GM18511 (cell line): ENCODE data around the gene ZNF816.
"Not testable (repeated sequence)": the region's sequence is repeated elsewhere in the genome, so short reads cannot be mapped to it uniquely, and the experiment has no call there.

Source experiments
- ATAC-seq: cut with Tn5 transposase; IDR thresholded peaks from one replicate; pipeline ENCODE4 v1.9.1; 2021; ENCODE audit warnings: mild to moderate bottlenecking, moderate library complexity; ENCODE audit not compliant: unreplicated experiment

ZNF816 gene

DNA sequence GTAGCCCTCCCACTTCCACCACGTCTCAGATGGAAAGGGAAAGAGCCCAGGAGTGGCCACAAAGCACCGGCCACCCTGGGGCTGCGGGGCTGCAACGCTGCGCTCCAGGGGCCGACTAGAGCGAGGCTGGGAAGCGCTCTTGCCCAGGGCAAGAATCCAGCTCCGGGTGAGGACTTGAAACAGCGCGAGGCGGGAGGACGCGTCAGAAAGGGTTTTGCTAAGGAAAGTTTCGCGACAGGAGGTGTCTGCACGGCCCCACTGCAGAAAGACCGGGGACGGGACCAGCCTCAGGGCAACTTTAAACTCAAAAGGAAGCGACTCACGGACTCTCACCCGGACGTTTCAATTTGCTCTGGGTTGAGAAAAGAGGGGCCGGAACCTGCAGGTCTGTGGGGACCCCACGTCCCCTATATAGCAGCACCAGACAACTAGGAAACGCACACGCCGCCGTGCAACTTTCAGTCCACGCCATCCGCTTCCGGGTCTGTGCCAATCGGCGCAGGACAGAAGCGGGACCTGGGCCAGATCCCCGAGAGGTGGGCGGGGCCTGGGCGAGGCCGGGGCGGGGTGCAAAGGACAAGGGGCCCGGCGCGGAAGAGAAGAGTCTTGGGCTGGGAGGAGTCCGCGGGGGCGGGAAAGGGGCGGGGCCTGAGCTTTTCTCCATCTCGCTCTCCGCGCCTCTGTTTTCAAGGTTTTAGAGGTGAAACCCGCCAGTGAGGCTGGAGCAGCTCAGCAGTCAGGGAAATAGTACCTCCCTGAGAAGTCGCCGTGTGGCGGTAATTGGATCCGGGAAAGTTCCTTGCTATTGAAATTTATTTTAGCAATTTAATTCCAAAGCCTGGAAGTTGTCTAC, at the start of gene ZNF816:
ZNF816 (minus strand) TSS at position 488 of the 853 bp plus-strand sequence. CDS start 6,792 bp downstream, outside the sequence.
- peak; percentile 98 for ATAC-seq

DNA sequence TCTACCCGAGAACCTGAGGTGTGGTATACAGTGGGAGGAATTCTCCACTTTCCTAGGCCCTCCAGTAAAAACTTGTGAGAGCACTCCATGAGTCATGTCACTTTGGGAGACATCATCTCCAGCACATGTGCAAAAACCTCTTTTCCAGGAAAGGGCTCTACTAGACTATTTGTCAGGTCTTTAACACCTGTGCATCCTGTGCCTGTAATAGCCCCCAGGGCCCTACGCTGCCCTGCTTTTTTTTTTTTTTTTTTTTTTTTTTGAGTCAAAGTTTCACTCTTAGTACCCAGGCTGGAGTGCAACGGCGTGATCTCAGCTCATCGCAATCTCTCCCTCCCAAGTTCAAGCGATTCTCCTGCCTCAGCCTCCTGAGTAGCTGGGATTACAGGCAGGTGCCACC, 49.3 kb upstream of the ZNF816 start:
- ATAC-seq: no peak

DNA sequence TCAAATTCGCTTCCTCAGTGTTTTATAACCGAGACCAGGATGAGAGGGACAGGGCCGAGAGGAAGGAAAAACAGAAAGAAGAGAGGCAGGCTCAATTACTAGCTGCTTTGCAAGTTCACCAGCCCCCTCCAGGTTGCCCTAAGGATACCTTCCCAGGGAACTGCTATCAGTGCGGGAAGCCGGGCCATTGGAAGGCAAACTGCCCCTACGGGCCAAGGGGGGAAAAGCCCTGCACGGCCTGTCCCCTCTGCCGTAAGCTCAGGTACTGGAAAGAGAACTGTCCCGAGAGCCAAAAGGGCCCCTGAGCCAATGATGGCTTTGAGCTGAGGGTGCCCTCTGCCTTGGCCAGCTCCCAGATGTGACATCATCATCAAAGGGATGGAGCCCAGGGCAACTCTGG, 47.8 kb upstream of the ZNF816 start:
- ATAC-seq: no peak

DNA sequence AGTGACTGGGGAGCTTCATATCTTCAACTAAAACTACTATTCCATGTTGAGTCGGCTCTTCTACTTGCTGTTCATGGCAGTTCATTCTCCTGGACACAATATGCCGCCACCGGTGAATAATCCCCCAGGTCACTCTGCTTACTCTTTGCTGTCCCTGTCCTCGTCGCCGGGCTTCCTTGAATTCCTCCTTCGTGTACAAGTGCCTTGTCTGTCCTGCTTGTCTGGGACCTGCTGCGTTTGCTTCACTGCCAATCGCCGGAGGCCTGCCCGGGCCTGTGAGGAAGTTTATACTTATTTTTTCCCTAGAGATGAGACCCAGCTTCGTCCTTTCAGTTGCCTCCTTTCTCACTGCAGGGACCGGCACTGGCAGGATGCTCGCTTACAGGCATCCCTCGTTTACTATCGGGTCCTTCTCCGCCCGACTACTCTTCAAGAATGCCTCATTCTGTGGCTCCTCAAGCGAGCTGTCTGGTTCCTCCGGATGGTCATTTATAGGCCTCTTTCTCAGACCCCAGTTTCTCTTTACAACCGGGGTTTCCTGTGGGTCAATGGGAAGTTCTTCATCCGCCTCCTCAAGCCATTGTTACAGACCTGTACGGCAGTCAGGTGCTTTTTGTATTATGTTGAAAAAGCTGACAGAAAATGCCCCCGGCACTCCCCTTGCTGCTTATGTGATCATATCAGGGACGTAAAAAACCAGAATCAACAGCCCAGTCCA, 45.5 kb upstream of the ZNF816 start:
- ATAC-seq: no peak

DNA sequence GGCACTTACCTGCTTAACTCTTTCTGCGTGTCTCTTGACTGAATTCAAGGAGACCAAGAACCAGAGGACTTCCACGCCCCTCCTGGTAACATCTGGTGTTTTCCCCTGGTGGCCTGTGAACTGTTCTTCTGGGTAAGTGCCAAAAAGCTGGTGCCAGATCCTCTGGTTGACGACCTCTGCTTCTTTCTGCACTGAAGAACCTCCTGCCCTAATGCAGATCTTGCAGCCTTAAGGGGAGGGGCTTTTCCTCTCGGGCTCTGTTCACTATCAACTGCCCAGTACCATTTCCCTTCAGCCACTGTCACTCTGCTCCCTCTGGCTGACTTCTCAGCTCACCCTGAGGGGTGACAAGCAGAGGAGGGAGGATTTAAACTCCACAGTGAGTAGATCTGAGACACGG, 44.9 kb upstream of the ZNF816 start:
- ATAC-seq: no peak

DNA sequence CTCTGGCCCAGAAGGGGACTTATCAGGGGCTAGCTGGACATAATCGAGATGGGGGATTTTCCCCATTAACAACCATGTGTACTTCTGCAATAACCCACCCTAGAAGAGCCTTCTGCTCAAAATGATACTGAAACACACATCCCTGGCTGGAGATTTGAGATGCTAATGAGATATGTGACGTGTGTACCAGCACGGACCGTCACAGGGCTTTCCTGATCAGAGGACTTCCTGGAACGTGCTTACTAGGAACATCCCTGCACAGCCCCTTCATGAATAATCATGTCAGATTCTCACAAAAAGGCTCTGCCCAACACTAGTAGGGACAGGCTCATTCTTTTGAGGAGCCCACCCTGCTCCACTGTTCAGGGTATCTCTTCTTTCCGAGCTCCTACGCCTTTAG, 44.5 kb upstream of the ZNF816 start:
- ATAC-seq: no peak

DNA sequence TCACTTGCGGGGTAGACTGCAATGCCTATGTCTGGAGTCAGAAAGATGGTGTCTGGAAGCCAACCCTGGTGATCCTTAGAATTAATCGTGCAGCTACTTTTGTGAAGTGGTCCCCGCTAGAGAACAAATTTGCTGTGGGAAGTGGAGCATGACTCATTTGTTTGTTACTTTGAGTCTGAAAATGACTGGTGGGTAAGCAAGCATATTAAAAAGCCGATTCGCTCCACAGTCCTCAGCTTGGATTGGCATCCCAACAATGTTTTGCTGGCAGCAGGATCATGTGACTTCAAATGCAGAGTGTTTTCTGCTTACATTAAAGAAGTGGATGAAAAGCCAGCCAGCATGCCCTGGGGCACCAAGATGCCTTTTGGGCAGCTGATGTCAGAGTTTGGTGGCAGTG, 41.6 kb upstream of the ZNF816 start:
- no peak for ATAC-seq

DNA sequence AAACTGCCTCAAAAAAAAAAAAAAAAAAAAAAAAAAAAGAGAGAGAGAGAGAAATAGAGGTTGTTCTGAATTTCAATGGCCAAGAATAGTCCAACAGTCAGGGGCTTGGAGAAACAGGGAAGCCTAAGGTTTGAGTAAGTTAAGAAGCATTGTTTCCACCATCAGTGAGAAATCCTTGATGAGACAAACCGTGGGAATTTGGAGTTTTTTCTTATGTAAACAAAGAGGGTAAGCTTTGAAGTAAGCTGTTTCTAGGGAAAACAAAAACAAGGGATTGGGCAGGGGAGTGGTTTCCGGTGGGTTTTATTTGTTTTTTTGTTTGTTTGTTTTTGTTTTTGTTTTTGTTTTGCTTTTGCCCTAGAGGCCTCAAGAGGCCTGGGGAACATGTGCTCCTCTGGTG, 39.8 kb upstream of the ZNF816 start:
- ATAC-seq: no peak

DNA sequence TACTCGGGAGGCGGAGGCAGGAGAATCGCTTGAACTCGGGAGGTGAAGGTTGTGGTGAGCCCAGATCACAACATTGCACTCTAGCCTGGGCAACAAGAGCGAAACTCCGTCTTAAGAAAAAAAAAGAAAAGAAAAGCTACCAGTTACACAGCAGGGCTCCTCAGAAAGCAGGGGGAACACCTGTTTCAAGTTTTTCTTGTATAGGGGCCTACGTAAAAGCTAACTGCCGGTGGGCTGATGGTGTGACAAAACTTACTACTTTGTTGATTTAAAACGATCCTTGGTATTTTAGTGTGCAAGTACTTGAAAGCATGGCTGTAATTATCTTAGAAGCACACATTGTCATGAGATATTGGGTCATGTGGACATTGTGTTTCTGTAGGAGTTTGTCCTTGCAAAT, 35.3 kb upstream of the ZNF816 start:
- ATAC-seq: no peak

DNA sequence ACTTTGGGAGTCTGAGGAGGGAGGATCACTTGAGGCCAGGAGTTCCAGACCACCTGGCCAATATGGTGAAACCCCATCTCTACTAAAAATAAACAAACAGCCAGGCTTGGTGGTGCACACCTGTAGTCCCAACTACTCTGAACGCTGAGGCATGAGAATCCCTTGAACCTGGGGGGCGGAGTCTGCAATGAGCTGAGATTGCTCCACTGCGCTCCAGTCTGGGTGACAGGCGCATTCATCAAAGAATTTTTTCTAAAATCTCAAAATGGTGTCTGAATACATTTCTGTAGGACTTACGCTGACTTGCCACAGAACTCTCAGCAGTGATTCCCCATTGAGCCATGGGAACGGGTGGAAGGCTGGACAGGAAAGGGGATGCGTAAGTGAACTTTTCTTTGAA, 33.0 kb upstream of the ZNF816 start:
- no peak for ATAC-seq

DNA sequence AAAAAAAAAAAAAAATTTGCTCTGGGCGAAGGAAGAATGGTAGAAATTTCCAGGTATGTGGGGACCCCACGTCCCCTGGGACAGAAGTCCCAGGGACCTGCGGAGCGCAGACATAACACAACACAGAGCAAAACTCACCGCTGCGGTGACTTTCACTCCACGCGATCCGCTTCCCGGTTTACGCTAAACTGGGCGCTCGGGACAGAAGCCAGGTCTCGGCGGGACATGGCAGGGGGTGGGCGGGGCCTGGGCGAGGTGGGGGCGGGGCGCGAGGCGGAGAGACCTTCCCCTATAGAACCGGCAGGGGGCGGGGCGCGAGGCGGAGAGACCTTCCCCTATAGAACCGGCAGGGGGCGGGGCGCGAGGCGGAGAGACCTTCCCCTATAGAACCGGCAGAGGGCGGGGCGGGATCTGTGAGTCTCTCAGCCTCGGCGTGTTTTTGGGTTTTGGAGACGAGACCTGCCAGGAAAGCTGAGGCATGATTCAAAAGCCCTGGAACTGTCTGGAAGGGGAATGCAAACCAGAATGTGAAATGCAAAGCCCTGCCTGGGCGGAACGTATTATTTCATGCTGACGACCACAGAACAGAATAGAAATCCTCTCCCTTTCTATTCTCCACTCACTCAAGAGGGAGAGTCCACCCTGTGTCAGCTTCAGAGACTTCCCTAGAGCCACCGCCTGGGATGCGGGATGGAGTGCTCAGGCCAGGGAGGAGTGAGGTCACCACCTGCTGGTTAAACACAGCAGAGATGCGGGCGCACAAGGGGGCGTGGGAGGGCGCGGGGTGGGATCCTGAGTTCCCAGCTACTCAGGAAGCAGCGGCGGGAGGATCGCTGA, 30.9 kb upstream of the ZNF816 start:
- no peak for ATAC-seq

DNA sequence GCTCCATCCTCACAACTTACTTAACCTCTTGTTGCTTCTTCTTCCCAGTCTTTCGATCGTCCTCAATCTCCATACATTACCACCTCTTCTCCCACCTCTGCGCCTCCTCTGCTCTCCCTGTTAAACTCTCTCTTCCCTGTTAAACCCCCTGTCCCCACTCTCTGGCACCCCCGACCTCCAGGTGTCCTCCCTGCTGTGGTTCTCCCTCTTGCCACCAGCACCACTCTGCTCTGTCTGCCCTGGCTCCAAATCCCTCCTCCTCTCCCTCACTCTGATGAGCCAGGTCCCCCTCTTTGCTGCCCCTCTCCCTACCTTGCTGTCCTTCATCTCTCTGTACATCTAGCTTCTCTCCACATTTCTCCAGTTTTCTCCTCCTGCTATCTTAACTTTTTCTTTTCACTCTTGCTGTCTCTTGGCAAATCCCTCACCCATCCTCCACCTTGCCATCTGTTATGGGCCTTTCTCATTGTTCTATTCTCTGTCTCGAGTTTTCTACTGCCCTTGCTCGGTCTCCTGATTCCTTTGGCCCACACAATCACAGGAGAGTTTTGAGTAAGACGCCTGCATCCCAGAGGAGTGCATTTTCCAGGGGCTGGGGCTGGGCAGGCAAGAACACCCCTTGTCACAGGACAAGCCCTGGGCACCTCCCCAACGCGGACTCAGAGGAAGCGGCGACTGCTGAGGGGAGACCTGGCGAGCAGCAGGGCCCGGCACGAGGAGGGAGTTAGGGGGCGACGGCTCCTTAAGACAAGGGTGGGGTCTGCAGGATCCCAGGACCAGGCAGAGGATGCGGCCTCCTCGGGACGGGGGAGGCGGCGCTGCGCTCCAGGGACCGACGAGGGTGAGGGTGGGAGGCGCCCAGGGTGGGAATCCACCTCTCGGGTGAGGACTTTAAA, 29.7 kb upstream of the ZNF816 start:
- ATAC-seq: no peak

DNA sequence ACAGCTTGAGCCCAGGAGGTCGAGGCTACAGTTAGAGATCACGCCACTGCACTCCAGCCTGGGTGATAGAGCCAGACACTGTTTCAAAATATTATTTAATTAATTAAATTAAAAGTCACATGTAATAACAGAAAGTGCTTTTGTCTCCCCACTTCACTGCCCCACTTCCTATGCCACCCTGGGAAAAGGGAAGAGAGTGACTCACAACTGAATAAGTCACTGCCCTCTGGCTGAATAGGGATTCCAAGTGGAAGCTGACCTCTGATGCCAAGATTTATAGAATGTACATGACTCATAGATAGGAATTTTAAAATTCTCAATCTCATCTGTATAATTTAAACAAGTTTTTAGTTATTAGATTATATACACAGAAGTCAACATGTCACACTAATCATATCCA, 28.8 kb upstream of the ZNF816 start:
- no peak for ATAC-seq

DNA sequence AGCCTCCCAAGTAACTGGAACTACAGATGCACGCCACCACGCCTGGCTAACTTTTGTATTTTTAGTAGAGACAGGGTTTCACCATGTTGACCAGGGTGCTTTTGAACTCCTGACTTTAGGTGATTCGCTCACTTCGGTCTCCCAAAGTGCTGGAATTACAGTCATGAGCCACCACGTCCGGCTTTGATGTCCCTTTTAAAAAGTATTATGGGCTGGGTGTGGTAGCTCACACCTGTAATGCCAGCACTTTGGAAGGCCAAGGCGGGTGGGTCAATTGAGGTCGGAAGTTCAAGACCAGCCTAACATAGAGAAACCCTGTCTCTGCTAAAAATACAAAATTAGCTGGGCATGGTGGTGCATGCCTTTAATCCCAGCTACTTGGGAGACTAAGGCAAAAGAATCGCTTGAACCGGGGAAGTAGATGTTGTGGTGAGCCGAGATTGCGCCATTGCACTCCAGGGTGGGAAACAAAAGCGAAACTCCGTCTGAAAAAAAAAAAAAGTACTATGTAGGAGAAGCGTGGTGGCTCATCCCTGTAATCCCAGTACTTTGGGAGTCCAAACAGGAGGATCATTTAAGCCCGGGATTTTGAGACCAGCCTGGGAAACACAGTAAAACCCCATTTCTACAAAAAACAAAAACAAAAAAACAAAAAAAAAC, 28.2 kb upstream of the ZNF816 start:
- no peak for ATAC-seq

DNA sequence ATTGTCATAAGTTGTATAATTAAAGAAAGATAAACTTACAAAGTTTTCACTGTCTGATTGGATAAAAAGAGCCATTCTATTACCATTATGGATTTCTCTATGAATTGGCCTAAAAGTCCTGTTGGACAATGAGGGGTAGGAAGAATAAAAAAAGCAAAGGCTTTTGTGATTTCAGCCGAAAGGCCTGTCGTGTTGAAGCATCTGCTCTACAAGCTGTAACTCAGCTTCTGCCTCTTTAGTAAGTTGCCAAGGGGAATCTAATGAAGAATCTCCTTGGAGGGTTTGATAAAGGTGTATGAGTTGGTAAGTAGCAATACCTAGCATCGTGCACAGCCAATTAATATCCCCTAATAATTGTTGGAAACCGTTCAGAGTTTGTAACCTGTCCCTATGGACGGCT, 25.8 kb upstream of the ZNF816 start:
- no peak for ATAC-seq

DNA sequence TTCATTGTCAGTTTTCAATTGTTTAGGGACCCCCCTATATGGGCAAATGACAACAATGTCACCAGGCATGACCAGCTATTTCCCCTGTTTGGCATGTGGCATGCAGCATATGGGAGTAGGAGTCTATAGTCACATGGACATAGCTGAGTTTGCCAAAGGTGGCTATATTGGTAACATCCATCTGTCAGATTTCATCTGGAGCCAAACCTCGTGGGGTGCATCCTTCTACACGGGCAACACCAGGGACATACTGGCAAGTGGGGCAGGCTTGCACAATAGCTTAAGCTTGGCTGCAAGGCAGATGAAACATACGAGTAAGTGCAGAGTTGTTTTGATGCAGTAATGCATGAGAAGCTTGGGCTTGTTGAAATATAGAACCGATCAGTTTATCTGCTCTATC, 24.5 kb upstream of the ZNF816 start:
- no peak for ATAC-seq

DNA sequence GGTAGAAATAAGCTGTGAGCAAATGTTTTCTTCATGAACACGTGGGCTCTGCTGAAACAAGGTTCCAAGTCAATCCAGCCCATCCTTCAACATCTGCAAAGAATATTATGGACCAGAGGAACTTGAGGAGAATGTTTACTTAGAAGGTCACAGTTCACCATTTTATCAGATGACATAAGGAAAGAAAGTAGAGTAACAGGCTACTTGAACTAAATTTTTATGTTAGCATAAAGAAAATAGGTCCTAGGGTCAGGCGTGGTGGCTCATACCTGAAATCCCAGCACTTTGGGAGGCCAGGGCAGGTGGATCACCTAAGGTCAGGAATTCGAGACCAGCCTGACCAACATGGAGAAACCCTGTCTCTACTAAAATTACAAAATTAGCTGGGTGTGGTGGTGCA, 20.5 kb upstream of the ZNF816 start:
- not testable (repeated sequence) for ATAC-seq

DNA sequence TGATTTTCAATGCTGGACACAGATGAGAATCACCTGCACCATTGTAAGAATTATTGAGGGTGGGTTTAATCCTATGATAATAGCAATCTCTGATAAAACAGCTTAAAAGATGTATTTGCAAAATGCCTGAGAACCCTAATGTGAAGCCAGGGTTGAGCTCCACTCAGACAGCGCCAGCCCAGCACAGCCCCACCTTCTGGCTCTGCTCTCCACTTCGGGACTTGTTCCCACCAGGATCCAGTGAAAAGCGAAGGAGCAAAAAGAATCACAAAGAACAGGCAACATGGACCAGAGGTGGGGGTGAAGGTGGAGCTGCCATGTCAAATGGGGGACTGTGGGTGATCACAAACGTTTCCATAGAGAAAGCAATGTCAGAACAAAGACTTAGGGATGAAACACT, 18.6 kb upstream of the ZNF816 start:
- ATAC-seq: no peak

DNA sequence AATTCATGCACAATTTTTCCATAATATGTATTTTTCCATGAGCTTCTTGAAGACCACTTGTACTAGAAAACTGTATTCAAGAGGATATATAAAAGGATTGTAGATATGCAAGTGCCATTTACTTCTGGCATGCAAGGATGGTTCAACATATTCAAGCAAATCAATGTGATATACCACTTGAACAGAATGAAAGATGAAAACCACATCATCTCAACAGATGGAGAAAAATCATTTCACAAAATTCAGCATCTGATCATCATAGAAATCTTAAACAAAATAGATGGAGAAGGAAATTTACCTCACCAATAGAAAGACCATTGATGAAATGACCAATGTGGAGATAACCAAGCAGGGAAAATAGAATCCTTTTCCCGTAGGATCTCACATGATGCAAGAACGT, 5.1 kb upstream of the ZNF816 start:
- ATAC-seq: no peak

DNA sequence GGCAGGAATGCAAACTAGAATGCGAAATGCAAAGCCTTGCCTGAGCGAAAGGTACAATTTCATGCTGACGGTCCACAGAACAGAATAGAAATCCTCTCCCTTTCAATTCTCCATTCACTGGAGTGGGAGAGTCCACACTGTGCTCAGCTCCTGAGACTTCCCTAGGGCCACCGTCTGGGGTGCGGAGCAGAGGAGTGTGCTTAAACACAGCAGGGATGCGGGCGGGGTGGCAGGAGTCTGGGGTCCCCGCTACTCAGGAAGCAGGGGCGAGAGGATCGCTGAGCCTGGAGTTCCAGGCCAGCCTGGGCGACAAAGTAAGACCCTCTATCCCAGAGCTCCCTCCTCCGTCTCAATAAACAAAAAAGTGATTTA, 552 bp upstream of the ZNF816 start:
- peak; percentile 23 for ATAC-seq
